ENCODE measurements around the gene BCL11A. TPM values are rescaled to one million over a fixed set of nuclear protein-coding genes. Genes with fewer than 3 reads are reported as not detected.

Gene BCL11A
- total RNA-seq, 1 experiment from 2014 or later = 91.4 TPM

DNA sequence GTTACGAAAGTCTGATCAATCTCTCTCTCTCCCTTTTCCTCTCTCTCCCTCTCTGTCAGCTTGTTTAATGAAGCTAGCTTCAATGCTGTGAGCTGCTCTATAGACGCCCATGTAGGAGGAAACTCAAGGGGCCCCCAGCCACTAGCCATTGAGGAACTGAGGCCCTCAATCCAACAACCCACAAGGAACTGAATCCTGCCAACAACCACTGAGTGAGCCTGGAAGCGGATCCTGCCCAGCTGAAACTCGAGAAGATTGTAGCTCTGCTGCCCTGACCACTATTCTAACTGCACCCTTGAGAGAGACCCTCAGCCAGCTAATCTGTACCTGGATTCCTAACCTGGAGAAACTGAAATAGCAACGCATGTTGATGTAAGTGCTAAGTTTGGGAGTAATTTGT, 129.2 kb downstream of the BCL11A start:
- no peaks in the 10 kb centered on the region for H3K23me2 ChIP-seq (ENCODE audit: insufficient read length, low read depth, low read length, poor library complexity, severe bottlenecking)
- no peak overlapping the region for H4K5ac ChIP-seq (ENCODE audit: insufficient read length, low read depth, low read length)
- H2BK20ac ChIP-seq (ENCODE audit: low read depth, low read length, poor library complexity, severe bottlenecking) = no peak overlapping the region
- H3K4me1 ChIP-seq (ENCODE audit: insufficient read depth, low read length) = peaks cover 5% of the 10 kb centered on the region
- no peak overlapping the region for H2AFZ ChIP-seq (ENCODE audit: low read length)
- H3K9ac ChIP-seq (ENCODE audit: extremely low read depth, insufficient read length, low read length) = no peak overlapping the region
- no peak overlapping the region for H2BK5ac ChIP-seq (ENCODE audit: insufficient read length, low read length)
- WGBS (ENCODE audit: extremely low coverage, insufficient read length, low lambda C conversion rate) = no CpG with 5 or more reads among the region's 5 CpGs
- no peak overlapping the region for H2BK15ac ChIP-seq (ENCODE audit: low read depth, low read length)
- H4K20me1 ChIP-seq (ENCODE audit: control insufficient read depth, insufficient read depth, insufficient read length) = no peaks in the 10 kb centered on the region
- Mint-ChIP-seq H3K27ac (peak overlapping the region in 1 of 3 experiments; percentile 61; a peak in 1 of 7 replicates), H3K4me1 (peaks cover 14% of the 10 kb centered on the region in 2 experiments), H3K4me3 (no peak overlapping the region), H3K9me3 (peaks cover 0 to 3% of the 10 kb centered on the region in 2 experiments; a peak in 2 of 5 replicates), H3K27me3 (ENCODE audit: low read depth) (peaks cover 3% of the 10 kb centered on the region), H3K36me3 (ENCODE audit: insufficient read depth in 1 of 3, low read depth in 3 of 3) (no peaks in the 10 kb centered on the region; a peak in 1 of 7 replicates)
- no peak overlapping the region for H2AK5ac ChIP-seq (ENCODE audit: insufficient read length, low read length)
- H3K23ac ChIP-seq (ENCODE audit: insufficient read length, low read depth, low read length) = no peak overlapping the region
- H2BK120ac ChIP-seq (ENCODE audit: low read depth, low read length, poor library complexity, severe bottlenecking) = no peak overlapping the region
- no peak overlapping the region for H4K91ac ChIP-seq (ENCODE audit: insufficient read length, low read depth, low read length)
- TF ChIP-seq, protein P1, sequence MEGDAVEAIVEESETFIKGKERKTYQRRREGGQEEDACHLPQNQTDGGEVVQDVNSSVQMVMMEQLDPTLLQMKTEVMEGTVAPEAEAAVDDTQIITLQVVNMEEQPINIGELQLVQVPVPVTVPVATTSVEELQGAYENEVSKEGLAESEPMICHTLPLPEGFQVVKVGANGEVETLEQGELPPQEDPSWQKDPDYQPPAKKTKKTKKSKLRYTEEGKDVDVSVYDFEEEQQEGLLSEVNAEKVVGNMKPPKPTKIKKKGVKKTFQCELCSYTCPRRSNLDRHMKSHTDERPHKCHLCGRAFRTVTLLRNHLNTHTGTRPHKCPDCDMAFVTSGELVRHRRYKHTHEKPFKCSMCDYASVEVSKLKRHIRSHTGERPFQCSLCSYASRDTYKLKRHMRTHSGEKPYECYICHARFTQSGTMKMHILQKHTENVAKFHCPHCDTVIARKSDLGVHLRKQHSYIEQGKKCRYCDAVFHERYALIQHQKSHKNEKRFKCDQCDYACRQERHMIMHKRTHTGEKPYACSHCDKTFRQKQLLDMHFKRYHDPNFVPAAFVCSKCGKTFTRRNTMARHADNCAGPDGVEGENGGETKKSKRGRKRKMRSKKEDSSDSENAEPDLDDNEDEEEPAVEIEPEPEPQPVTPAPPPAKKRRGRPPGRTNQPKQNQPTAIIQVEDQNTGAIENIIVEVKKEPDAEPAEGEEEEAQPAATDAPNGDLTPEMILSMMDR (conservative IDR thresholded peaks at IDR 0.05) = no peak
- no peak overlapping the region for H4K8ac ChIP-seq (replicated peaks; ENCODE audit: insufficient read length, low read depth, low read length)
- no peaks in the 10 kb centered on the region for H3K79me2 ChIP-seq (ENCODE audit: insufficient read depth, low read length)
- no peaks in the 10 kb centered on the region for H3K27me3 ChIP-seq (ENCODE audit: insufficient read depth, low read length)
- H3K4me2 ChIP-seq (ENCODE audit: insufficient read depth, insufficient read length, low read length) = no peak overlapping the region
- H3K79me1 ChIP-seq (ENCODE audit: insufficient read depth, low read depth, low read length, poor library complexity, severe bottlenecking) = no peaks in the 10 kb centered on the region
- H3K14ac ChIP-seq (ENCODE audit: insufficient read depth, low read length) = no peak overlapping the region
- H3K4ac ChIP-seq (ENCODE audit: low read depth, low read length) = no peak overlapping the region
- no peak overlapping the region for H3K27ac ChIP-seq (ENCODE audit: insufficient read length, low read depth, low read length)
- H2BK12ac ChIP-seq (ENCODE audit: insufficient read length, low read depth, low read length) = no peak overlapping the region
- no peak overlapping the region for H3K18ac ChIP-seq (ENCODE audit: insufficient read length, low read depth, low read length)
- no peak overlapping the region for H3K56ac ChIP-seq (ENCODE audit: insufficient read length, low read depth, low read length)
- no peaks in the 10 kb centered on the region for H3K9me3 ChIP-seq (ENCODE audit: control insufficient read depth, low read depth, low read length)
- no peak for DNase-seq
- no peak overlapping the region for H3T11ph ChIP-seq (ENCODE audit: low read length)
